ENCODE results near the gene TIMM23. TPM values are rescaled to one million over a fixed set of nuclear protein-coding genes. Genes with fewer than 3 reads are reported as not detected.
"Not testable (repeated sequence)": the region's sequence is repeated elsewhere in the genome, so short reads cannot be mapped to it uniquely, and the experiment has no call there.

Gene TIMM23
- total RNA-seq, 1 donor from 2014 or later, result 56.0 TPM

DNA sequence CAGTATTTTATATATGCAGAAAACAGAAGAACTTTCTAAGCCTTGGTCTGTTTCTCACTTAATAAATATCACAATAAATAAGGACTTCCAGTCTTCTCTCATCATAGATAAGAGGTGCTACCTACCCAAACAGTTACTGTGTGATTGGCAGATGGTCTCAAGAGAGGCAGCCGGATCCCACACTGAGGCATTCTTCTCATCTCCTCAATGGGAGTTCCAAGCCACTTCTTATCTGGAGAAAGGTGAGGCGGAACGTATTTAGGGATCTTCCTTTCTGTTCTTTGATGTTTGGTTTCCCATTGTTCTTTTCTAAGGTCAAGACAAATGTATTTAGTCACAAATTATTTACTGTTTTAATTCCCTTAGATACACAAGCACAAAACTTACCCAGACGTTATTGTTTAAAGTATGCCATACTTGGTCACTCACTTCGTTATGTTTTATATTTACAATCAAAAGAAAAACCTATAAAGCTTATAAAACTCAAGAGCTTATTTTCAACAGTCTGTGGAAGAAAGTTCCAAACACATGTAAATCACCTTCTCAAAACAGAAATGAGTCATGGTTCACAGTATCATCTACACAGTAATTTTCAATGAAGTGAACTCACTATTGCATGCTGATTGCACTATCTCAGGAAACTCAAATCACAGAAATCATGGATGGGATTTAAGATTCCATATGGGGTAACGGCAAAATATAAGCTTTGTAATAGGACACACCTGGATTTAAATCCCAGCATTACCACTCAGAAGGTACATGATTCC is 9.4 kb upstream of the TIMM23 start:
- not testable (repeated sequence) for H3K27me3 Mint-ChIP-seq (ENCODE audit: unreplicated experiment); H3K4me1 Mint-ChIP-seq (ENCODE audit: low read depth, unreplicated experiment); H3K9me3 Mint-ChIP-seq (ENCODE audit: unreplicated experiment); H3K36me3 Mint-ChIP-seq (ENCODE audit: unreplicated experiment); DNase-seq; H3K27ac Mint-ChIP-seq (ENCODE audit: unreplicated experiment); H3K4me3 Mint-ChIP-seq (ENCODE audit: unreplicated experiment)

DNA sequence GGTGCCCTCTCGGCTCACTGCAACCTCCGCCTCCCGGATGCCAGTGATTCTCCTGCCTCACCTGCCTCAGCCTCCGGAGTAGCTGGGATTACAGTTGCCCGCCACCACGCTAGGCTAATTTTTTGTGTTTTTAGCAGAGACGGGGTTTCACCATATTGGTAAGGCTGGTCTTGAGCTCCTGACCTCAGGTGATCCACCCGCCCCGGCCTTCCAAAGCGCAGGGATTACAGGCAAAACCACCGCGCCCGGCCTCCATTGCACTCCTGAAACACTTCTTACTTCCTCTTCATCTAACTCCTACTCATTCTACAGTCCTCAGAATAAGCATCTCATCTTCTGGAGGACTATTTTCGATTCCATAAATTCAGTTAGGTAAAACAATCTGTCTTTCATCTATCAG is 1.3 kb upstream of the TIMM23 start:
- not testable (repeated sequence) for H3K4me1 Mint-ChIP-seq (ENCODE audit: low read depth, unreplicated experiment); H3K9me3 Mint-ChIP-seq (ENCODE audit: unreplicated experiment); H3K27ac Mint-ChIP-seq (ENCODE audit: unreplicated experiment); H3K27me3 Mint-ChIP-seq (ENCODE audit: unreplicated experiment); DNase-seq; H3K36me3 Mint-ChIP-seq (ENCODE audit: unreplicated experiment)
- H3K4me3 Mint-ChIP-seq (ENCODE audit: unreplicated experiment), result peak overlapping the region; percentile 99

DNA sequence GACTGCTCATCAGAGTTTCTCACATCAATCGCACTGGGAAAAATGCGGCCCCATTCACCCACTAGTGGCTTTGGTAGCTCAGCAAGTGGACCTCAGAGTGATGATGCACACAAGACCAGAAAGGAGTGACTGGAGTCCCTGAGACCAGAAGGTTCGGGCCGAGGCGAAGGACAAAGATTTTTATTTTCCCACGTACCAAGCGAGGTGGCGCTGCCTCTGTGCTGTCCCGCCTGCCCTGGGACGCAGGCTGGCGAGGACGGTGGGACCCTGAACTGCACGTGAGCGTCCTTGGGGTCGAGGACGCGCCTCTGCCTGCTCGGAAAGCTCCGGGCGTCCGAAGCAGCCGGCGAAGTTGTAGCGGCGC is 565 bp upstream of the TIMM23 start:
- DNase-seq, result peak; percentile 38
- peak overlapping the region; percentile 99 for H3K4me3 Mint-ChIP-seq (ENCODE audit: unreplicated experiment)
- not testable (repeated sequence) for H3K9me3 Mint-ChIP-seq (ENCODE audit: unreplicated experiment); H3K27me3 Mint-ChIP-seq (ENCODE audit: unreplicated experiment); H3K4me1 Mint-ChIP-seq (ENCODE audit: low read depth, unreplicated experiment); H3K36me3 Mint-ChIP-seq (ENCODE audit: unreplicated experiment)
- peak overlapping the region; percentile 96 for H3K27ac Mint-ChIP-seq (ENCODE audit: unreplicated experiment)

GRCh38 chr10:45972813-45973169 is 502 bp downstream of the TIMM23 start:
- peak overlapping the region; percentile 91 for H3K27ac Mint-ChIP-seq (ENCODE audit: unreplicated experiment)
- H3K4me1 Mint-ChIP-seq (ENCODE audit: low read depth, unreplicated experiment); H3K27me3 Mint-ChIP-seq (ENCODE audit: unreplicated experiment); H3K36me3 Mint-ChIP-seq (ENCODE audit: unreplicated experiment); H3K9me3 Mint-ChIP-seq (ENCODE audit: unreplicated experiment); DNase-seq: not testable (repeated sequence)
- peak overlapping the region; percentile 95 for H3K4me3 Mint-ChIP-seq (ENCODE audit: unreplicated experiment)

DNA sequence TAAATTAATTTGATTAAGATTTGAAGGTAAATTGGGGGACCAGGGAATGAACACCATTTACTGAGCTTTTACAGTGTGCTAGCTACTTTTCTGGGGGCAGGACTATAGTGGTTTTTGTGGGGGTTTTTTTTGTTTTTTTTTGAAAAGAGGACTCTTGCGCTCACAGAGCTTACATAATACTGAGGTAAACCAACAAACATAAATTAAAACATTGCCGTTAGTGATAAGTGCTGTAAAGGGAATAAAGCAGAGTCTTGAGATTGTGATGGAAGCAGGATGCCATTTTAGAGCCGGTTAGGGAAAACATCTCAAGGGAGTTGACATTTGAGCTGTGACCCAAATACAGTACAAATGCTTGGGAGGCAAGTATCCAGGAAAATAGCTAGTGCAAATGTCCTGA is 1.8 kb downstream of the TIMM23 start:
- H3K9me3 Mint-ChIP-seq (ENCODE audit: unreplicated experiment); H3K36me3 Mint-ChIP-seq (ENCODE audit: unreplicated experiment); H3K4me1 Mint-ChIP-seq (ENCODE audit: low read depth, unreplicated experiment); DNase-seq; H3K27me3 Mint-ChIP-seq (ENCODE audit: unreplicated experiment); H3K27ac Mint-ChIP-seq (ENCODE audit: unreplicated experiment): not testable (repeated sequence)
- peak overlapping the region; percentile 95 for H3K4me3 Mint-ChIP-seq (ENCODE audit: unreplicated experiment)

GRCh38 chr10:45978554-45978953 is 6.3 kb downstream of the TIMM23 start:
- not testable (repeated sequence) for H3K4me1 Mint-ChIP-seq (ENCODE audit: low read depth, unreplicated experiment); H3K27ac Mint-ChIP-seq (ENCODE audit: unreplicated experiment); H3K36me3 Mint-ChIP-seq (ENCODE audit: unreplicated experiment); H3K9me3 Mint-ChIP-seq (ENCODE audit: unreplicated experiment); DNase-seq; H3K4me3 Mint-ChIP-seq (ENCODE audit: unreplicated experiment); H3K27me3 Mint-ChIP-seq (ENCODE audit: unreplicated experiment)

DNA sequence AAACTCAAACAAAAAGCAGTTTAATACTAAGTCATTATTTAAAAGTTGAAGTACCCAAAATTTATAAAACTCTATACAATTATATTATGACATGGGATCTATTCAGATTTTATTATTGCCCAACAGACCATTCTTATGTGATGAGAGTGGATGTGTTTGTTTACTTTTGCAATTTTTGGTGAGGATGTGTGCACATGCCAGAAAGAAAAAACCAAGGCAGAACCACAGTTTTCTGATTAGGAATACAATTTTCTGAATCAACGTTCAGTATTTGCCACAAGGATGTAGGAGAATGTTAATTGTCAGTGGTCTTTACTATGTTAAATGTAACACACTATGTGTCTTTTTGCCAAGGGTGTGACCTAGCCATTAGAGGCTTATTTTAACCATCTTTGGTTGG is 9.1 kb downstream of the TIMM23 start:
- not testable (repeated sequence) for H3K27me3 Mint-ChIP-seq (ENCODE audit: unreplicated experiment); H3K4me3 Mint-ChIP-seq (ENCODE audit: unreplicated experiment); H3K4me1 Mint-ChIP-seq (ENCODE audit: low read depth, unreplicated experiment); DNase-seq; H3K27ac Mint-ChIP-seq (ENCODE audit: unreplicated experiment); H3K9me3 Mint-ChIP-seq (ENCODE audit: unreplicated experiment); H3K36me3 Mint-ChIP-seq (ENCODE audit: unreplicated experiment)

GRCh38 chr10:45983538-45984186 is 11.4 kb downstream of the TIMM23 start:
- not testable (repeated sequence) for H3K27me3 Mint-ChIP-seq (ENCODE audit: unreplicated experiment); H3K9me3 Mint-ChIP-seq (ENCODE audit: unreplicated experiment); H3K4me3 Mint-ChIP-seq (ENCODE audit: unreplicated experiment); DNase-seq; H3K36me3 Mint-ChIP-seq (ENCODE audit: unreplicated experiment); H3K4me1 Mint-ChIP-seq (ENCODE audit: low read depth, unreplicated experiment)
- H3K27ac Mint-ChIP-seq (ENCODE audit: unreplicated experiment), result peak overlapping the region; percentile 0

GRCh38 chr10:45984473-45984872 is 12.2 kb downstream of the TIMM23 start:
- not testable (repeated sequence) for DNase-seq; H3K27me3 Mint-ChIP-seq (ENCODE audit: unreplicated experiment); H3K4me1 Mint-ChIP-seq (ENCODE audit: low read depth, unreplicated experiment); H3K27ac Mint-ChIP-seq (ENCODE audit: unreplicated experiment); H3K36me3 Mint-ChIP-seq (ENCODE audit: unreplicated experiment); H3K4me3 Mint-ChIP-seq (ENCODE audit: unreplicated experiment); H3K9me3 Mint-ChIP-seq (ENCODE audit: unreplicated experiment)

- not testable (repeated sequence) for H3K4me1 Mint-ChIP-seq (ENCODE audit: low read depth, unreplicated experiment)
Observed at GRCh38 chr10:45985590-45985989, 13.3 kb downstream of the TIMM23 start.

More at GRCh38 chr10:45985590-45985989, 13.3 kb downstream of the TIMM23 start:
- H3K27me3 Mint-ChIP-seq (ENCODE audit: unreplicated experiment); H3K9me3 Mint-ChIP-seq (ENCODE audit: unreplicated experiment); H3K27ac Mint-ChIP-seq (ENCODE audit: unreplicated experiment); DNase-seq; H3K4me3 Mint-ChIP-seq (ENCODE audit: unreplicated experiment); H3K36me3 Mint-ChIP-seq (ENCODE audit: unreplicated experiment): not testable (repeated sequence)

All from glutamatergic neuron (in vitro differentiated cells).